Activated T-cell treated with anti-CD3 and anti-CD28 coated beads for 24 hours (primary cell): ENCODE measurements around the gene RGN.
"Not testable (repeated sequence)": the region's sequence is repeated elsewhere in the genome, so short reads cannot be mapped to it uniquely, and the experiment has no call there.

Source experiments
- DNase-seq: peaks from one replicate; pipeline ENCODE4 v3.0.0-alpha.2; 2020; ENCODE audit warnings: low read depth

The RGN gene

DNA sequence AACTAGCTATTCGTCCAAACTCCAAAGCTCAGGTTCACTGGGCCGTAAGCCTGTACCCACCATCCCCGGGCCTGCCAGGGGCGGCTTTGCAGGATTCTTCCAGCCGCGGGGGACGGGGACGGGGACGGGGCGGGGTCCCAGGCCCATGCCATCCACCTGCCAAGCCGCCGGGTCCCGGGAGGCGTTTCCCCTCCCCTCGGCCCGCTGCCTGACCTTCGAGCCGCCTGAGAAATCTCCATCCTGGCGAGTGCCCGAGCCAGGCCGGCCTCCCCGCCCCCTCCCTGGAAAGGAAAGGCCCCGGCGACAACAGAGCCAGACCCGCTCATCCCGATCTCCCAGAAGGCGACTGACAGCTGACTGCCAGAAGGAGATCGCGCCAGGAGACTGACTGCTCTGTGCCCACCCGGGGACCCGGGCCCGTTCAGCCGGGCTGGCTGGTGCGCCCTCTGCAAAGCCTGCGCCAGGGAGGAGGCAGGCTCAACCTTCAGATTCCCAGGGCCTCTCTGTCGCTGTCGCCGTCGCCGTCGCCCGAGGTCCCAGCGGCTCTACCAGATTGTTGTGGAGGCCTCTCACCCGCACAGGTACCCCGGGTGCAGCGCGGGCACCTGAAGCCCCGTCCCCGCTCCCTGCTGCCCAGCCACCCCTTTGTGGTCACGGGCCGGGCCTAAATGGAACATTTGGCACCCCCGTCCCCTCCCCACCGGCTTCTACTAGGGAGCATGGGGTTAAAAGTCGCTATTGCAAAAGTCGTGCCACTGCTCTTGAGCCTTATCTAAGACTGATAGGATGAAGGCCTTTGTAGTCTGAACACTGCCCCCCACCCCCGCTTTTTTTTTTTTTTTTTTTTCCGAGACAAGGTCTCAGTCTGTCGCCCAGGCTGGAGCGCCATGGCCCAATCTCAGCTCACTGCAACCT is at the start of gene RGN:
RGN (plus strand) TSS at position 315 of the 915 bp plus-strand sequence. CDS start 2,702 bp downstream, outside the sequence.
- no peak for DNase-seq

DNA sequence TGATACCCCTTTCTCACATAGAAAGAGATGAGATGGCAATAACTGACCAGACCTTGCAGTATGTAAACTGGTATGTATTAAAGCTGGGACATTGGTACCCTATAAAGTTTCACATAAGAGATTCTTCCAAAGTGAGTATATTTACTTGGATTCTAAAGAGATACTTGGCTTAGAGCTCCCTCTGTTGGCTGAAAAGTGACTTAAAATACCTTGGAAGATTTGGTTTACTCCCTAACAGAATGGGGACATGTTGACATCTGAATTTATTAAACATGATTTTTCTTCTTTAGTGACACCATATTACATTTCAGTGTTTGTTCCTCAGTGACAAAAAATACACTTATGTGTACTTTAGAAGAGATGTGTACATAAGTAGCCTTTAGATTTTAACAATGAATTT is 47.9 kb upstream of the RGN start:
- DNase-seq = peak; percentile 1

DNA sequence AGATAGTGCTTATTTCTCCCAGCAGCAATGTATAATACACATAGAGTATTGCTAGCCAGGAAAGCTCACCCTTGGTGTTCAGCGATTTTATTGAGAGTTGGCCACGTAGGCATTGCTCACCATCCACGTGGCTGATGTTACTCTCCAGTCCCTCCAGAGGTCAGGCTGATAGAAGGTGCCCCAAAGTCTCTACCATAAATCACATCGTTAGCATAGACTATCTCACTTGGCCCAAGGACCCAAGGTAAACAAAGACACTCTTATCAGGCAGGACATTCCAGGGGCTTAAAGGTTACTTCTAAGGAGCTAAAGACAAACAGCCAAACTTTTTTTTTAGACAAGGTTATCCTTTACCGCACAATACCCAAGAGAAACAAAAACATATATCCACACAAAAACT is 30.3 kb upstream of the RGN start:
- no peak for DNase-seq

DNA sequence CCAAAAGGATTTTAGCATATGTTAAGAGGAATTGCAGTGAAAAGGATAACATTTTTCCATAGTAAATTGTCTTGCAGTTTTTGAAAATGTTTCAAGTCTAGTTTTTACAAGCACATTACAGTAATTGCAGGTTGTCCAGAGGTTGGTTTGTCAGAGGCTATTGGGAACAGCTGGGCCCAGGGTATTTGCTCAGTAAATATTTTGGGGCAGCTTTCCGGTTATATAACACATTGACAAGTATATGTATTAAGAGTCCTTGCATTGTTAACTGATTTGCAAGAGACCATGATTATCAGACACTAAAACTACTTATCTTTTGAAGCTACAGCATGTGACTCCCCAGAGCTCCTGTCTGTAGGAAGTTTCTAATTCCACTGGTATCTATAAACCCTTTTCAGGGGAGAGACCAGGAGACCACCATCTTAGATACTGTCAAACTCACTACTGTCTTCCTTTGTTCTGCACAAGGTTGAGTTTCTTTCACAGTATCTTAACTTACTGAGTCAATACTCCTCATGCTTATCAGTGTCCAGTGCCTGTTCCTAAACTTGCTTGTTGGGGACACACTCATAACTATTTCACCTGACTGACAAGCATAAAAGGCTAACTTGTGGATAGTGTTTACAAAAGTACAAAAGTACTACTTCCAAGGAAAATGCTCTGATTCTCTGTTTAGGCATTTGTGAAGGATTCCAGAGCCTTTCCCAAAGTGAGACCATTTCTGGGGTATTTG is 18.9 kb upstream of the RGN start:
- no peak for DNase-seq

DNA sequence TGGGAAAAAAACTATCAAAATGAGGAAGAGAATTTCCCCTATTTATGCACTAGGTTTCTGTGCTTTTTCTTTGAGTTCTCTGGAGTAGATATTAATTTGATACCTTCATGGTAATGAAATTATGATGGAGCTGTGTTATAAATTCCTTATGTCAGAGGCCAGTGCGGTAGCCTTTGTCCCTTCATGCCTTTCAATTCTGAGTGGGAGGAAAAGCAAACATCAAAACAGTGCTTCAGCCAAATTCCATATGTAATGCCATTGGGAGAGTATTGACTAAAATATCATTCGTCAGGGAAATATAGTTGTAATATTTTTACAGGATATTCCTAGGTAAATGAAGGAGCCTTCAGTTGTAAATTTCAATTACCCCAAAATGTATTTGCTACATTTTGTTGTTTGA is 17.5 kb upstream of the RGN start:
- no peak for DNase-seq

DNA sequence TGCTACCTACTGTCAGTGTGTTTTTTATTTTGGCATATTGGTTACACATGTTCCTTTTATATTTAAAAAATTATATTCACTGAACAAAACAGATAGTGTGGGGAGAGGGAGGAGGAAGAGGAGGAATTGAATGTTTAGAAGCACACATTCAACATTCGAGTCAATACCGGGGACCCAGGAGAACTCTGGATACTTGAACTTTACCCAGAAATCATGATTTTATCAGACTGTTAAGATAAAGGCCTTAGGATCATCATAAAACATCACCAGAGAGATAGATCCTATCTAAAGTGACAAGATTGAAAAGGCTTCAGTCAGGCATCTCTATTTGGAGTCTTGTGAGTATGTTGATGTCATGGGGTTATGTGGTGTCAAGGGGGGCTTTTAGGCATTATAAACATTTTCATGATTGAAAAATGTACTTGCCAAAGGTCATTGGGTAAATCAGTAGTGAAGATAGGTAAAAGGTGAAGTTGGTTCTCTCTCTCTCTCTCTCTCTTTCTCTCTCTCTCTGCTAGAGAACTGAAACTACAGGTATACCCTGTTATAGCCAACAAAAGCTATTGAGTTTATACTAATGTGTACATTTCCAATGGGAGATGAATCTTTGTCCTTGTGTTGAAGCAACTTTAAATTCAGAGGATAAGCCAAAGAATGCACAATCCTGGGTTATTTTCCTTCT is 16.9 kb upstream of the RGN start:
- no peak for DNase-seq

DNA sequence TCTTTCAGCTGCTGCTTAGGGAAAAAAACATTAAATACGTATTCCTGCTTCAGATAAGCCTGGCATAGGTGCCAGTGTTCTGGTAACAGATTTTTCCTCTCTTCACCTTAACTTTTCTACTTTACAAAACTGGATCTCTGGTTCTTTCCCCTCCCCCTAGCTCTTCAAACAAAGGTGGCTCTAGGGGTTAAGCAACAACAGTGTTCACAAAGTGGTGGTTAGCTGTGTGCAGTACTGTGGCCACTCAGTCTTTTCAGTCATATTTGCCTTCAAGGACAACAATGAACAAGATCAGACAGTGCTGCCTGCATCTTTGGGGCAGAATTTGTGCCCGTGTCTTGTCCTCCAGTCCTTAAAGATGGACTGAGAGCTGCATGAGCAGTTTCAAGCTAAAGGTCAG is 15.1 kb upstream of the RGN start:
- no peak for DNase-seq

DNA sequence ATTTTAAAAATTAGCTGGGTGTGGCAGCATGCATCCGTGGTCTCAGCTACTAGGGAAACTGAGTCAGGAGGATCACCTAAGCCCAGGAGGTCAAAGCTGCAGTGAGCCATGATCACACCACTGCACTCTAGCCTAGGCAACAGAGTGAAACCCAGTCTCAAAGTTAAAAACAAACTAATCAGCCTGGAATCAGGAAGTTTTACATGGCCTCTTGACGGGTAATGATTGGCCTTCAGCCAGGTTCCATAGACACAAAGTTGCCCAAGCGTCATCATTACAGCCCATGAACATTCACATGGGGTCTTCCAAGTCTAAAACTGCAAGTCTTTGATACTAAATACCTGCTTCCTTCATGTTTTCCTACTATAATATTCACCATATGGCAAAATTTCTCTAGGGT is 10.0 kb upstream of the RGN start:
- no peak for DNase-seq

DNA sequence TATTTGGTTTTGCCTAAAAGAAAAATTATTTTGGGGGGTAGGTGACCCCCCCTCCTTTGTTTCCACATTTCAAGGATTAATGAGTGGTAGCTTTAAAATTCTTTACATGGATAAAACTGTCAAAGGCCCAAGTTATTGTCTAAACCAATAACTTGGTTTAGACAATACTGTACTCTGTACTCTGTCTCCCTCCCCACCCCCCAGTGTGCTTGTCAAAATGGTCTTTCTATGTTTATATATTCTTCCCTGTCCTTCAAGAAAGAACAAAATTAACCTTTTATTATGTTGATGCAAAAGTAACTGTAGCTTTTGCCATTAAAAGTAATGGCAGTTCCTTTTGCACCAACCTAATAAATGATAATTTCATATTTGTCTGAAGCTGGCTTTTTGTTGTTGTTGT is 9.5 kb upstream of the RGN start:
- no peak for DNase-seq

DNA sequence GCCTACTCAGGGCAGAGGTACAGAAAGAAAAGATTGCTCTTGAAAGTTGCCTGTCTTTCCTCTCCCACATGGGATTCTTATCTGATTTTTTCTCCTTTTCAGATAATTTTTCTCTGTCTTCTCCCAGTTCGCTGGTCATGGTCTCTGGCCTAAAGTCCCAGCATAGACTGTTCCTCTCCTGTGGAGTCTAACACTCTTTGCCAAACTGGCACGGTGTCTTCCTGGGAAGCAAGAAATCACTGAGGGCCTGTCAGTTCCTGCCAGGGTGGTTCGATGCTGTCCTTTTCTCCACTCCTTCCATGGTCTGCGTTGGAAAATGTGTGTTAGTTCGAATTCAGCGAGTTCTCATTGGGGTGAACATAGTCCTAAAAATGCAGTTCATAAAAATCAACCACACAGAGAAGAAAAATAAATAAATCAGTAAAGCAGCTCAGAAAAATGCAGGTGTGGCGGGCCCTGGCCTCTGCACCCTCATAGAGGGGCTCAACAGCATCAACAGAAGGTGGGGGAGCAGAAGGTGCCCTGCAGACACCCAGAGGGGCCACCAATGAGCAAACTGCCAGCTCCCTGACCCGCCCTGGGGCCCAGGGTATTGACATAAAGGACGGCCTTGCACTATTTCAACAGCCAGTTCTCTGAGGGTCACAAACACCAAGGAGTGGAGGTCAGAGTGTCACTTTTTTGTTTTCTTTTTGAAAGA is 2.1 kb downstream of the RGN start:
- no peak for DNase-seq

DNA sequence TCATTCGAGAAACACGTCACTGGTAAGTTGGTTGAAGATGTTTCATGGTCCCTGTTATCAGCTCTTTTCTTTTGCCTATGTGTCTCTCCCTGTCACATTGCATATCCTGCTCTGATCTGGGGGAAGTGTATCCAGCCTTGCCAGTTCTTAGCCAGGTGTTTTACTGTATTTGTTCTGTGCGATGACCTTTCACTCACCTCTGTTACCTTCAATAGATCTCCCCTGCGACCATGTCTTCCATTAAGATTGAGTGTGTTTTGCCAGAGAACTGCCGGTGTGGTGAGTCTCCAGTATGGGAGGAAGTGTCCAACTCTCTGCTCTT is 2.6 kb downstream of the RGN start:
- no peak for DNase-seq

DNA sequence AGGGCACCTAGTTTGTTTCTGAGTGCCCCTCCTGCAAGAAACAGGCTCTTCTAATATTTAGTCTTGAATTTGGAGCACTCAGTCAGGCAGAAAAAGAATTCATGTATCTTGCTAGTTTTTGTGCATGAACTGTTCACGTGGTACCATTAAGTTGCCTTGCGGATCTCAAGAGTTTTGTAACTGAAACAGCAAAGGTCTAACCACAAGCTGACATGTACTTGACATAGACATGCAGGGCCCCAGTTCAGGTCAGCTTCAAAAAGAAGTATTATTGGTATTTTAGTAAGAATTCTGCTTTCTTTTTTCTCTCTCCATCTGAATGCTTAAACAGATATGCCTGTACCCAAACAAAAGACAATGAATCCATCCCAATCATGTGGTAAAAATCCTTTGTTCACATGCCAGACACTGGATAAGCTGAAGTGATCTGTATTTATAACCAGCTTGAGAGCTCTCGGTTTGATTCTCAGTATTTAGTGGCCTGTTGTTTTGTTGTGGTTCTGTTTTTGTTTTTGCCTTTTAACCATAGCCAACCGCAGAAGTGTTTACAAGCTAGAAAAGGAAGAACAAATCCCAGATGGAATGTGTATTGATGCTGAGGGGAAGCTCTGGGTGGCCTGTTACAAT is 13.0 kb downstream of the RGN start:
- DNase-seq = no peak

DNA sequence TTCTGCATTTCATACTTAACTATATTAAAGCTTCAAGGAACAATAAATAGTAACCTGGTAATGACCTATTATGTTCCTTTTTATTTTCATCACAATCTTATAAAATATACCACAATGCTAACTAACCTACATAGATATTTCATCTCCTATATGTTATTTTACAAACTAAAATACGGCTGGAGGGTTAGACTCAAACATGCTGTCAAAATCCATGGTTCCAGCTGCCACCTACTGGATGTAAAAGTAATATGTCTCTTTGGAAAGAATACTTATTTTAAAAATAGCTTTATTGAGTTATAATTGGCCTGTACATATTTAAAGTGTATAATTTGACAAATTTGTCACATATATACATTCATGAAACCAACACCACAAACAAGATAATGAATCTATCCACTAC is 15.0 kb downstream of the RGN start:
- no peak for DNase-seq

DNA sequence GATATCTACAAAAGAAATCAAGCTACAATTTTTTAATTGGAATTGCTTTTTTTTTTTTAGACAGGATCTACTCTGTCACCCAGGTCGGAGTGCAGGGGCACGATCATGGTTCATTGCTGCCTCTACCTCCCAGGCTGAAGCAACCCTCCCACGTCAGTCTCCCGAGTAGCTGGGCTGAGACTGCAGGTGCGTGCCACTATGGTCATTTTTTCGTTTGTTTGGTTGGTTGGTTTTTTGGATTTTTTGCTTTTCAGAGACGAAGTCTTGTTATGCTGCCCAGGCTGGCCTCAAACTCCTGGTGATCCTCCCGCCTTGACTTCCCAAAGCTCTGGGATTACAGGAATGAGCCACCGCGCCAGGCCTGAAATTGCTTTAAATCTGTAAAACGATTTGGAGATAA is 15.6 kb downstream of the RGN start:
- DNase-seq = no peak

DNA sequence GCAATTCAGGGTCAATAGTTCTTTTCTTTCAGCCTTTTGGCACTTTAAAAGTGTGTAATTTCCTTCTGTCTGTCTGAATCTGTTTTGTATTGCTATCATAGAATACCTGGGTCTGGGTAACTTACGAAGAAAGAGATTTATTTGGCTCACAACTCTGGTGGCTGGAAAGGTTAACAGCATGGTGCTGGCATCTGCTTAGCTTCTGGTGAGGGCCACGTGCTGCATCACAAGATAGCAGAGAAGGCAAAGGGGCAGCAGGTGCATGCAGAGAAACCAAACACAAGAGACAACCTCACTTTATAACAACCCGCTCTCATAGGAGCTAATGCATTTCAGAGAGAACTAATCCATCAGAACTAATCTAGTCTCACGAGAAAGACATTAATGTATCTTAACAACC is 18.8 kb downstream of the RGN start:
- no peak for DNase-seq

DNA sequence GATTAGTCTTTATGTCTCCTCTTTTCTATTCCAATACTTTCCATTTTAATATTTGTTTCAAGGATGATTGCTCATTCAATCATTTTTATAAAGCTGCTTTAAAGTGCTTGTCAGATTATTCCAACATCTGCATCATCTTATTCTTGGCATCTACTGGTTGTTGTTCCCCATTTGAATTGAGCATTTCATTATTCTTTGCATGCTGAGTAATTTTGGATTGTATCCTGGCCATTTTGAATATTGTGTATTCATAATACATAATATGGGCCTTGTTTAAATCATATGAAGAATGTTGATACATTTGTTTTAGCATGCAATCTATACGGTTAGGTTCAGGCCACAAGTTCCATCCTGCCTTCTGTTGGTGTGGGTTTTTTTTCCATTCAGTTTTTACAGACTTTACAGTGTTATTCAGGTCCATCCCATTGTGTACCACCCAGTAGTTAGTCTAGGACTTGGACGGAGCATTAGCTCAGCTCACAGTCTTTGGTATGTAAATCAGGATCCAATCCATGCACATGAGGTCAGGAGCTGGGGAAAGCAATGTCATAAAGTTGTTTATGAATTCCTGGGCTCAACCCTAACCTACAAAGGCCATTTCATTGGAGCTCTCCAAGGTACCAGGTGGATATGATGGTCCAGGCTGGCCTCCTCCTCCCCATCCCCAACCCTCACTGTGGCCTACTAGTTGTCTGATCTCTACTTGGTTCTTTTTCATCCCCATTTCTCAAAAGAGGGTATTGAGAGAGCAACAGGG is 20.3 kb downstream of the RGN start:
- DNase-seq = no peak

DNA sequence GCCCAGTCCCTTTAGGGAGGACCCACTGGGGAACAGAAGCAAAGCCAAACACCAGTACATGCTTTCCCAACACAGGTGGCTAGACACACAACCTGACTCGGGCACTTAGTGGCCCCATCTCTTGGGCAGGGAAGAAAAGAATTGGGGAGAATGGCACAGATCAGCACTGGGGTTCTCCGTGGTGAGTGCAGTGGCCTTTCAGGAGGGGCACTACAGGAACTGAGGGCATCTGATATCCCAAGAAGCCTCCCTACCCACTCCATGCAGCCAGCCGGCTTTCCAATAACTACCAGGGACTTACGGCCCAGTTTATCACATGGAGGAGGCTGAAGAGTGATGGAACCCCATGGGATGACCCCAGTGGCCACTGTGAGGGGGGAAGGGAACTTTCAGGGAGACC is 23.0 kb downstream of the RGN start:
- DNase-seq = no peak

DNA sequence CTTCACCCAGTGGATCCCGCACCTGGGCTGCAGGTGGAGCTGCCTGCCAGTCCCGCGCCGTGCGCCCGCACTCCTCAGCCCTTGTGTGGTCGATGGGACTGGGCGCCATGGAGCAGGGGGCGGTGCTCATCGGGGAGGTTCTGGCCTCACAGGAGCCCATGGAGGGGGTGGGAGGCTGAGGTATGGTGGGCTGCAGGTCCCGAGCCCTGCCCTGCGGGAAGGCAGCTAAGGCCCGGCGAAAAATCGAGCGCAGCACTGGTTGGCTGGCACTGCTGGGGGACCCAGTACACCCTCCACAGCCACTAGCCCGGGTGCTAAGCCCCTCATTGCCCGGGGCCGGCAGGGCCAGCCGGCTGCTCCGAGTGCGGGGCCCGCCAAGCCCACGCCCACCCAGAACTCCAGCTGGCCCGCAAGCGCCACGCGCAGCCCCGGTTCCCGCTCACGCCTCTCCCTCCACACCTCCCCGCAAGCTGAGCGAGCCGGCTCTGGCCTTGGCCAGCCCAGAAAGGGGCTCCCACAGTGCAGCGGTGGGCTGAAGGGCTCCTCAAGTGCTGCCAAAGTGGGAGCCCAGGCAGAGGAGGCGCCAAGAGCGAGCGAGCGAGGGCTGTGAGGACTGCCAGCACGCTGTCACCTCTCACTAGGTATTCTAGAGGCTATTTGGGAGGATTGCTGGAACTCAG is 32.8 kb downstream of the RGN start:
- DNase-seq = not testable (repeated sequence)

DNA sequence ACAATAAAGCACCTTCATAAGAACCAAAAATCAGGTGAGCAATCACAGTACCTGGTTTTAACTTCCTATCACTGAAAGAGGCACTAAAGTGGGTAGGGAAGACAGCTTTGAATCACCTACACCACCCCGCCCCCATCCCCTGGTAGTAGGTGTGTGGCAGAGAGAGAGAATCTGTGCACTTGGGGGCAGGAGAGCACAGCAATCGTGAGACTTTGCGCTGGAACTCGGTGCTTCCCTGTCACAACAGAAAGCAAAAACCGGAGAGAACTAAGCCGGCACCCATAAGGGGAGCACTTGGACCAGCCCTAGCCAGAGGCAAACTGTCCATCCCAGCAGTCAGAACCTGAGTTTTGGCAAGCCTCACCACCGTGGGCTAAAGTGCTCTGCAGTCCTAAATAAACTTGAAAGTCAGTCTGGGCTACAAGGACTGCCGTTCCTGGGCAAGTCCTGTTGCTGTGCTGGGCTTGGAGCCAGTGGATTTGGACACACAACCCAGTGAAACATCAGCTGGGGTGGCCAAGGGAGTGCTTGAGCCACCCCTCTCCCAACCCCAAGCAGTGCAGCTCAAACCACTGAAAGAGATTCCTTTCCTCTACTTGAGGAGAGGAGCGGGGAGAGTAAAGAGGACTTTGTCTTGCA is 34.2 kb downstream of the RGN start:
- DNase-seq = no peak

DNA sequence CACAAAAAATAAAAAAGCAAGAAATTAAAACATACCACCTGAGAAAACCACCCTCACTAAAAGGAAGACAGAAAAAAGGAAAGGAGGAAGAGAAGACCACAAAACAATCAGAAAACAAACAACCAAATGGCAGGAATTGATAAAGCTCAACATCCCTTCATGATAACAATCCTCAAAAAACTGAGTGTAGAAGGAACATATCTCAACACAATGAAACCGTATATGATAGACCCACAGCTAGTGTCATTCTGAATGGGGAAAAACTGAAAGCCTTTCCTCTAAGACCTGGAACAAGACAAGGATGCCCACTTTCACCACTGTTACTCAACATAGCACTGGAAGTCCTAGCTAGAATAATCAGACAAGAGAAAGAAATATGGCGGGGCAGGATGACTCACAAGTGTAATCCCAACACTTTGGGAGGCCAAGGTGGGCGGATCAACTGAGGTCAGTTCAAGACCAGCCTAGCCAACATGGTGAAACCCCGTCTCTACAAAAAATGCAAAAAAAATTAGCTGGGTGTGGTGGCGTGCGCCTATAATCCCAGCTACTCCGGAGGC is 38.4 kb downstream of the RGN start:
- DNase-seq = not testable (repeated sequence)
